T-helper 2 cell treated with Interferon-gamma antibody and Interleukin-4, amounts not matched to agents 5 μg/mL and 100 μg/mL, for 36 hours (primary cell): ENCODE data around the gene REG3A.

Experiments
- DNase-seq: peaks from one replicate; pipeline ENCODE4 v3.0.0; 2021; ENCODE audit warnings: low spot score
- H3K27ac Mint-ChIP-seq: one replicate; pipeline ENCODE4 v1.8.0; 2021; ENCODE audit warnings: mild to moderate bottlenecking, mixed read lengths
- H3K27me3 Mint-ChIP-seq: one replicate; pipeline ENCODE4 v1.8.0; 2021; ENCODE audit warnings: low read depth, mixed read lengths
- H3K36me3 Mint-ChIP-seq: one replicate; pipeline ENCODE4 v1.8.0; 2021; ENCODE audit warnings: low read depth, mixed read lengths
- H3K4me1 Mint-ChIP-seq: one replicate; pipeline ENCODE4 v1.8.0; 2021; ENCODE audit warnings: low read depth, mixed read lengths
- H3K4me3 Mint-ChIP-seq: one replicate; pipeline ENCODE4 v1.8.0; 2022; ENCODE audit warnings: mild to moderate bottlenecking, moderate library complexity, mixed read lengths
- H3K9me3 Mint-ChIP-seq: one replicate; pipeline ENCODE4 v1.8.0; 2021; ENCODE audit warnings: mixed read lengths

Gene REG3A

GRCh38 chr2:79139423-79139822 lies 20.1 kb downstream of the REG3A start:
- H3K9me3 Mint-ChIP-seq, result peaks cover 27% of the 10 kb centered on the region
- no peaks in the 10 kb centered on the region for H3K36me3 Mint-ChIP-seq
- no peaks in the 10 kb centered on the region for H3K27me3 Mint-ChIP-seq
- DNase-seq, result no peak
- H3K4me1 Mint-ChIP-seq, result no peaks in the 10 kb centered on the region
- no peak overlapping the region for H3K27ac Mint-ChIP-seq
- no peak overlapping the region for H3K4me3 Mint-ChIP-seq

DNA sequence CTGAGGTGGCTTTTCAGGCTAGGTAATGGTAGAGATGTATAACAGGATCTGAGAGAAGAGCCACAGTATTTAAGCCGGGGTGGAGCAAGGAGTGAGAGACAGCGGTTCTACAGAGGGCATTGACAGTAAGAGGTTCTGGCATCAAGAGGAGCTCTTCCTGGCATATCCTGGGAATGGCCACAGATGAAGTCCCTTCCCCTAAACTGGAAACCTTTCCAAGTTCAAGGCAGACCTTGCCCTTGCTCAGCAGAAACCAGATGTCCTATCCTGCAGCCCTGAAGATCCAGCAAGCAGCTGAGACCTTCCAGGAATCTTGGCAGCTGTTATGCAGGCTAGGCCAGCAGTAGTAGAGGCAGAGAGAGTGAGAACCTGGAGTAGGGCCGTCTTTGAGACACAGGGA lies 21.2 kb downstream of the REG3A start:
- Mint-ChIP-seq H3K4me3 (no peak overlapping the region), H3K27me3 (no peaks in the 10 kb centered on the region), H3K36me3 (no peaks in the 10 kb centered on the region), H3K4me1 (no peaks in the 10 kb centered on the region), H3K27ac (no peak overlapping the region), H3K9me3 (peaks cover 27% of the 10 kb centered on the region)
- DNase-seq, result no peak

DNA sequence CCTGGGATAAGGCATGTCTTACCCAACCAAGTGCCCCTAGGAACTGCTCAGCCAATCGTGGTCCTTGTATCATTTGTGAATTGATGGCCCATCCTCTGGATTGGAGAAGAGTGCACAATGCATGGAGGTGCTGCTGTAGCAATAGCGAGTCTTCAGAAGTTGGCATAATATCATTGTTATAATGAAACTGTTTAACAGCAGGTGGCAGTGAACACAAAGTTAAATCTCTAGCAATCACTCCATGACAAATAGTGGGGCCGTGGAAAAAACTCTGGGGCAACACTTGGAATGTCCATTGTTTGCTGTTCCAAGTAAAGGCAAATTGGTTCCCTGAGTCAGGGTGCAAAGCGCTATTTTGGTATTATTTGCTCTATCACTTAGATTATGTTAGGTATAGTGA lies 27.9 kb downstream of the REG3A start:
- H3K4me1 Mint-ChIP-seq, result no peaks in the 10 kb centered on the region
- no peaks in the 10 kb centered on the region for H3K27me3 Mint-ChIP-seq
- H3K4me3 Mint-ChIP-seq, result no peak overlapping the region
- H3K9me3 Mint-ChIP-seq, result peaks cover 16% of the 10 kb centered on the region
- H3K36me3 Mint-ChIP-seq, result no peaks in the 10 kb centered on the region
- no peak overlapping the region for H3K27ac Mint-ChIP-seq
- DNase-seq, result no peak

- Mint-ChIP-seq H3K36me3 (no peaks in the 10 kb centered on the region), H3K4me1 (no peaks in the 10 kb centered on the region), H3K4me3 (no peak overlapping the region), H3K27me3 (no peaks in the 10 kb centered on the region), H3K9me3 (peaks cover 13% of the 10 kb centered on the region), H3K27ac (no peak overlapping the region)
- no peak for DNase-seq
Measured at GRCh38 chr2:79129804-79130203, 29.7 kb downstream of the REG3A start.

DNA sequence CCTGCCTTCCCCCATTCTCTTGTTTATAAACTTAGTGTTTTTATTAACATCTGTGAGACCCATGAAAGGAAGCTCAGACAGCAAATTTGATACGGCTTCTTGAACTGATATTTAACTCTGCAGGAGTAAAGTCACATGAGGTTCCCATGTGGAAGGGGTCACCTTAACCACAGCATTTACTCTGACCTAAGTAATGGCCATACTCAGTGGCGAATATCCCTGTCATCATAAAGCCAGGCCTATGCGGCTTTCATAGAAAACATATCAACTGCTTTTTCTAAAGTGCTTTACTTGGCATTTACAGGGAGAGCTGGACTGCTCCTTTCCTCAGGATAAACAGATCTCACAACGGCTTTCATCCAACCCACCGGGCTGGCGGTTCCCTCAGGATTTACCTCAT lies 30.3 kb downstream of the REG3A start:
- H3K4me3 Mint-ChIP-seq, result no peak overlapping the region
- H3K36me3 Mint-ChIP-seq, result no peaks in the 10 kb centered on the region
- no peaks in the 10 kb centered on the region for H3K27me3 Mint-ChIP-seq
- no peaks in the 10 kb centered on the region for H3K4me1 Mint-ChIP-seq
- H3K27ac Mint-ChIP-seq, result no peak overlapping the region
- DNase-seq, result no peak
- H3K9me3 Mint-ChIP-seq, result peaks cover 11% of the 10 kb centered on the region

GRCh38 chr2:79128406-79128805 lies 31.1 kb downstream of the REG3A start:
- no peak for DNase-seq
- Mint-ChIP-seq H3K27me3 (no peaks in the 10 kb centered on the region), H3K27ac (no peak overlapping the region), H3K4me3 (no peak overlapping the region), H3K9me3 (peaks cover 7% of the 10 kb centered on the region), H3K4me1 (no peaks in the 10 kb centered on the region), H3K36me3 (no peaks in the 10 kb centered on the region)

DNA sequence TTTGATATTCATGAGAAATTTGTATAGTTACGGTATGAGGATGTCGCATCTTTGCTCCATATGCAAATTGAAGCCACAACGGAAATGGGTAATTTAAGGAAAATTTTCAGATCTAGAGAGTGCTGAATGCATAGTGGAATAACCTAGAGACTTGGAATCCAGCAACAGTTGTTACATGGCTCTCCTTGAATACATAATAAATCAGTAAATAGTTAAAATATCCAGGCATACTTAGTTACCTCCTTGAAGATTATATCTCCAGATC lies 33.9 kb downstream of the REG3A start:
- H3K4me3 Mint-ChIP-seq, result no peak overlapping the region
- H3K9me3 Mint-ChIP-seq, result peaks cover 7% of the 10 kb centered on the region
- no peaks in the 10 kb centered on the region for H3K4me1 Mint-ChIP-seq
- H3K27ac Mint-ChIP-seq, result no peak overlapping the region
- H3K36me3 Mint-ChIP-seq, result no peaks in the 10 kb centered on the region
- DNase-seq, result no peak
- no peaks in the 10 kb centered on the region for H3K27me3 Mint-ChIP-seq

DNA sequence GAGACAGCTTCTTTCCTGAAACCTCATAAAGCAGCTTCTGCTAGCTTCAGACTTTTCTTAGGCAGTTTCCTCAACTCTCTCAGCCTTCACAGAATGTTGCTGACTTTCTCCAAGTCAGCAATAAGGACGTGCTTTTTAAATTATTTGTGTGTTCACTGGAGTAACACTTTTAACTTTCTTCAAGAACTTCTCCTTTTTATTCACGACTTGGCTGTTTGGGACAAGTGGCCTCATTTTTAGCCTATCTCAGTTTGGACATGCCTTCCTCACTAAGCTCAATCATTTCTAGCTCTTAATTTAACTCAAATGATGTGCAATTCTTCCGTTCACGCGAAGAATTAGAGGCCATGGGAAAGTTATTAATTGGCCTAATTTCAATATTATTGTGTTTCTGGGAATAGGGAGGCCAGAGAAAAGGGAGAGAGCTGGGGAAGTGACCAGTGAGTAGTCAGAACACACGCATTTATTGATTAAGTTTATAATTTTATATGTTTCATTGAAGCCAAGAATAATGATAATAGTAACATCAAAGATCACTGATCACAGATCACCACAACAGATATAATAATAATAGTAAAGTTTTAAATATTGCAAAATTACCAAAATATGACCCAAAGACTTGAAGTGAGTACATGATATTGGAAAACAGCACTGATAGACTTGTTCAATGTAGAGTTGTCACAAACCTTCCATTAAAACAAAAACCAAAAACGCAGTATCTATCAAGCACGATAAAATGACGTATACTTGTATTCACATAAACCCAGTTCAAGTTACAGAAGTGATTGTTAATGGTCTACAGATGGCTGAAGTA lies 34.4 kb downstream of the REG3A start:
- H3K9me3 Mint-ChIP-seq, result peaks cover 4% of the 10 kb centered on the region
- H3K4me3 Mint-ChIP-seq, result no peak overlapping the region
- DNase-seq, result no peak
- no peaks in the 10 kb centered on the region for H3K4me1 Mint-ChIP-seq
- H3K27ac Mint-ChIP-seq, result no peak overlapping the region
- no peaks in the 10 kb centered on the region for H3K27me3 Mint-ChIP-seq
- no peaks in the 10 kb centered on the region for H3K36me3 Mint-ChIP-seq

DNA sequence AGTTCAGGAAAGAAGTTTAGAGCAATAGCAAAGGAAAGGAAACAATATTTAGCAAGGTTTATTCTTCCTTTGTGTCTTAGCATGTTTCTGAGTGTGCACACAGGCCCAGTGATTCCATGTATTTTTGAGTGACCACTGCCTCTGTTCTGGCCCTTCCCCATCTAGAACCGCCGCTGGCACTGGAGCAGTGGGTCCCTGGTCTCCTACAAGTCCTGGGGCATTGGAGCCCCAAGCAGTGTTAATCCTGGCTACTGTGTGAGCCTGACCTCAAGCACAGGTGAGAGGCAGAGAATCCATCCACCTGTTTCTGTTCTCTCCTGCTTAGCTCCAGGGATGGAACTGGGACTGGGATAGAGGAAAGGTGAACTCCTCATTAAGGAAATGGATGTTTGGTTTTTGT lies 36.9 kb downstream of the REG3A start:
- H3K27me3 Mint-ChIP-seq, result no peaks in the 10 kb centered on the region
- no peak overlapping the region for H3K27ac Mint-ChIP-seq
- no peak overlapping the region for H3K4me3 Mint-ChIP-seq
- H3K4me1 Mint-ChIP-seq, result no peaks in the 10 kb centered on the region
- no peaks in the 10 kb centered on the region for H3K36me3 Mint-ChIP-seq
- peaks cover 4% of the 10 kb centered on the region for H3K9me3 Mint-ChIP-seq
- DNase-seq, result no peak

- Mint-ChIP-seq H3K27ac (no peak within 1 kb of the TSS), H3K4me3 (no peak within 1 kb of the TSS)
Measured at GRCh38 chr2:79120194-79120713, 39.3 kb downstream of the REG3A start, which contains the start of gene REG1A. TSS of gene REG1A (plus strand) at chr2:79120488. CDS start at chr2:79120862, 374 bp downstream.

GRCh38 chr2:79116997-79117928 lies 42.3 kb downstream of the REG3A start:
- Mint-ChIP-seq H3K9me3 (peaks cover 11% of the 10 kb centered on the region), H3K4me1 (no peaks in the 10 kb centered on the region), H3K27ac (no peak overlapping the region), H3K4me3 (no peak overlapping the region), H3K36me3 (no peaks in the 10 kb centered on the region), H3K27me3 (no peaks in the 10 kb centered on the region)
- no peak for DNase-seq

More at GRCh38 chr2:79120194-79120713, 39.3 kb downstream of the REG3A start, which contains the start of gene REG1A:
- Mint-ChIP-seq H3K4me1 (no peaks in the 10 kb centered on the region), H3K9me3 (peaks cover 9% of the 10 kb centered on the region), H3K27me3 (no peaks in the 10 kb centered on the region), H3K36me3 (no peaks in the 10 kb centered on the region)
- no peak for DNase-seq

DNA sequence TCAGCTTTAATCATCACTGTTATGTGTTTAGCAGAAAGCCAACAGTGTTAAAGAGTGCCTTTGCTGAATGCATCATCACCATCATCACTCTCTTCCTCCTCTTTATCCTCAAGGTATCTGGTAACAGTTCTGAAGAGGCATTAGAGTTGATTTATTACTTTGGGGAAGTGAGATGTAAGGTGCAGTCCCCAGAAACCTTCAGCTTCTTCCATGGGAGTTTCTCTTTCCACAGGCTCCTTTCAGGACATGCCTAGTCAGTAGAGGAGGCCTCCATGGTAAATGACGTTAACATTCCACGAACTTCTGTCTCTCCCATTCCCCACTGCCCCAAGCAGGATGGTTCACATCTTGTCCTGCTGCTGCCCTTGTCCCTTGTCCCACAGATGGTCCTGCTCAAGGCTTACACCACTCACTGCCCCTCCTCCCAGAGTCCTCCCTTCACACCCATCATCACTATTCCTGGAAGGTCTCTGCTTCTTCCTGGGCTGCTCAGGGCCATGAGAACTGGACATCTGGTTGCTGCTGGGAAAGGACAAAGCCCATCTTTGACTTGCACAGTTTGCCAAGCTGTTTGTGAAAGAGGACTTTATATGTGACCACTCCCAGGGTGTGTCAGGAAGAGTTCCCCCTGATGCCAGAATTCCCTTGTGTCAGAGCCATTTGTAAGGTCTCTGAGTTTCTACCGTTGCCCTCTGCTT lies 44.6 kb downstream of the REG3A start:
- H3K9me3 Mint-ChIP-seq, result peaks cover 17% of the 10 kb centered on the region

DNA sequence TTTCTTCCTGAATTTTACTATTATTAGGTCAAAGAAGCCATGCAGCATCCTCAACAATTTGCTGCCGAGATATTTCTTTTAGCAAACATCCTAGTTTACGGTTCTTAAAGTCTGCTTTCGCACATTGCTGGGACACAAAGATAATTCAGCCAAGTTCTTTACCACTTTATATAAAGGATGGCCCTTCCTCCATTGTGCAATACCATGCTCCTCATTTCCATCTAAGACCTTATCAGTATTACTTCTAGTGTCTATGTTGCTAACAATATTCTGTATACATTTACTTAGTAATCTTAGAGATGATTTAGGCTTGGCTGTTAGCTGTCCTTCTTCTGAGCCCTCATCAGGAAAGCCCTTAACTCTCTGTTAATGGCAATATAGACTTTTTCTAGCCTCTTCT lies 47.3 kb downstream of the REG3A start:
- H3K4me1 Mint-ChIP-seq, result no peaks in the 10 kb centered on the region
- no peak for DNase-seq
- H3K36me3 Mint-ChIP-seq, result no peaks in the 10 kb centered on the region
- no peak overlapping the region for H3K27ac Mint-ChIP-seq
- no peaks in the 10 kb centered on the region for H3K27me3 Mint-ChIP-seq
- no peak overlapping the region for H3K4me3 Mint-ChIP-seq
- peaks cover 13% of the 10 kb centered on the region for H3K9me3 Mint-ChIP-seq

More for the DNA sequence above, 44.6 kb downstream of the REG3A start:
- H3K36me3 Mint-ChIP-seq, result no peaks in the 10 kb centered on the region
- no peaks in the 10 kb centered on the region for H3K4me1 Mint-ChIP-seq
- no peaks in the 10 kb centered on the region for H3K27me3 Mint-ChIP-seq
- no peak for DNase-seq
- H3K4me3 Mint-ChIP-seq, result no peak overlapping the region
- H3K27ac Mint-ChIP-seq, result no peak overlapping the region
